ENCODE measurements around the gene ASCC2.

GRCh38 chr22:29798318-29798717 lies 39.8 kb downstream of the ASCC2 start:
- TF ChIP-seq ZBTB33 (IDR thresholded peaks at IDR 0.05): no peak
- TF ChIP-seq YY1 (IDR thresholded peaks at IDR 0.05): no peak
- TF ChIP-seq CTCF (IDR thresholded peaks at IDR 0.05; ENCODE audit: low read depth, low read length, missing input control): no peak
- no peak for TF ChIP-seq TAF1 (conservative IDR thresholded peaks at IDR 0.05)
- TF ChIP-seq GABPA (IDR thresholded peaks at IDR 0.05 in 1 of 2, conservative IDR thresholded peaks at IDR 0.05 in 1 of 2): no peak
- TF ChIP-seq HNF4A (conservative IDR thresholded peaks at IDR 0.05): no peak
- TF ChIP-seq MAX (IDR thresholded peaks at IDR 0.05): no peak
- no peak for TF ChIP-seq NR2F2 (IDR thresholded peaks at IDR 0.05)
